HG02973 (cell line): ENCODE data around the gene LRRC43.

Source experiments
- ATAC-seq: cut with Tn5 transposase; IDR thresholded peaks from one replicate; pipeline ENCODE4 v1.9.1; 2021; ENCODE audit warnings: moderate library complexity; ENCODE audit not compliant: unreplicated experiment

The LRRC43 gene

GRCh38 chr12:122215771-122216170 lies 32.8 kb downstream of the LRRC43 start:
- ATAC-seq = no peak

DNA sequence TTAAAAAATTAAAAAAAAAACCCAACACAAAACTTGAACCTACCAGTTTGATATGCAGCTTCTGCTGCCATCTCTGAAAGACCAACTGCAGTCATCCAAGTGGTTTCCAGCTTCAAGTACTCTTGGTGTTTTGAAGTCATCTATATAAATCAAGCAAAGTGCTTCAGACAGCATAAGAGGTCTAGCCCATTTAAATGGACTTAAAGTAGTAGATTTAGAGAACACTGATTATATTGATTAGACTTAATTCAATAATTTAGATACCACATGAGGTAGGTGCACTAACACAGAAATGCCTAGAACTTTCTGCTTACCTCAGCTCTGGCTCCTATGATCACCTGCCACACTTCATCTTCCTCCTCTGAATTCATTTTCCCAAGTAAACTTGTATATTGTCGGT lies 33.5 kb downstream of the LRRC43 start:
- ATAC-seq = no peak

- peak; percentile 84 for ATAC-seq
Observed at GRCh38 chr12:122225683-122226365, 42.9 kb downstream of the LRRC43 start, which contains the start of gene DIABLO. Gene DIABLO, minus strand, starts transcription at chr12:122226052. Its CDS starts 38 bp downstream, at chr12:122226014.

DNA sequence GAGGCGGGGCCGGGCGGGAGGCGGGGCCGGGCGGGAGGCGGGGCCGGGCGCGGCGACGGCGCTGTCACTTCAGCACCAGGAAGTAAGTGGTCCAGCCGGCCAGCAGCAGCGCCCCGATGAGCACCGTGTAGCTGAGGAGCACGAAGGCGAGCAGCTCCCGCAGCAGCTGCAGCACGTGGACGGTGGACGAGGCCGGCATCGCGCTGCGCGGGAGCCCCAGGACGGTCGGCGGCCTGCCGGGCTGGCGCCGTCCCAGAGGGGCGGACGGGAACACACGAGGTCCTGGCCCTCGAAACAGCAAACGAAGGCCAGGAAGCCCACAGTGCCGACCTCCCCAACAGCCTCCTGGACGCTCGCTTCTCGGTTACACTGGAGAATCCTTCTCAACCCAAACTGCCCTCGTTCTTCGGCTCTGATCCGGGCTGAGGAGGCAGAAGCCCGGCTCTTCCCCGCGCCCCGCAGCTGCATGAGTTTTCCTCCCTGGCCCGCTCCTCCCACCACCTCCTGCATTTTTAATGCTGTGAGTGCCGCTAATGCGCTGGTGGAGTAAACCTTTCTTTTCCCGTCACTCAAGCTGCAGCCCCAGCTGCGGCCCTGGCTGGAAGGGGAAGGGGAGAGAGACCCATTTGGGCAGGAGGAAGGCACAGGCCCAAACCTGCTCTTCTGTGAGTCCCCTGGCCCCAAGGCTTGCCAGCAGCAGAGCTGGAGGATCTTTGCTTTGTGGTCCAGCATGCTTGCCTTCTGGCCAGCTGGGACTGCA lies 43.6 kb downstream of the LRRC43 start:
- no peak for ATAC-seq

DNA sequence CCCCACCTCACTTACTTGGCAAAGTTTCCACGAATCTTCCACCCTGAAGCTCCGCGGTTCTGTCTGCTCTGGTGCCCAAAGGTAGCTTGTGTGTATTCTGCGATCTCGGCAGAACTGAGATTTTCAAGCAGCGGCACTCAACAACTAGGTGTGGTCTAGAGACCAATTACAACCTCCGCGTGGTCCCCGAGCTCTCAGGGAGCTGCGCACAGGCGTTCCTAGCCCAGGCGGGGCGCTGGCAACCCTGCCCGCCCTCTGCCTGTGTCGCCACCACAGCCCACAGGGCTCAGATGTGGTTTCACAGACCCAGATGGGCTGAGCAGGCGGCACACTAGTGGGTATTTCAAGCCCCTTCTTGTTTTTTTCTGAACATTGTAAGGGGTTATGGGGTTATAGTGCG lies 44.4 kb downstream of the LRRC43 start:
- no peak for ATAC-seq

DNA sequence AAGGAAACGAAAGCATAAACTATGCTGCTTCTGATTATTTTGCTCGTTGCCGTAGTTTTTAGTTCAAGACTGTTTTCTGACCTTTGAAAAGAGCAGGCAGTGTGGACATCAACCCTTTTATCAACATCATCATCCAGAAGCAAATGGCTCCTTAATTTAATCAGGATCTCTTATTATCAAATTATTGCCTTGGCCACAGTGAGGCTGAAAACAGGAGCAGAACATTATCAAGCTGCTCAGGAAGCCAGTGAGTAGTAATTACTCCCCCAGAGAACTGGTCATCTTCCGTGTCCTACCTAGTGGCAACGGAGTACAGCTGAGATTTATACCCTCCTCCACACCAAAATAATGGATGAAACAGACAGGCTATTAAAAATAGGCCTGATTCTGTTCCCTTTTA lies 45.2 kb downstream of the LRRC43 start:
- ATAC-seq = no peak

DNA sequence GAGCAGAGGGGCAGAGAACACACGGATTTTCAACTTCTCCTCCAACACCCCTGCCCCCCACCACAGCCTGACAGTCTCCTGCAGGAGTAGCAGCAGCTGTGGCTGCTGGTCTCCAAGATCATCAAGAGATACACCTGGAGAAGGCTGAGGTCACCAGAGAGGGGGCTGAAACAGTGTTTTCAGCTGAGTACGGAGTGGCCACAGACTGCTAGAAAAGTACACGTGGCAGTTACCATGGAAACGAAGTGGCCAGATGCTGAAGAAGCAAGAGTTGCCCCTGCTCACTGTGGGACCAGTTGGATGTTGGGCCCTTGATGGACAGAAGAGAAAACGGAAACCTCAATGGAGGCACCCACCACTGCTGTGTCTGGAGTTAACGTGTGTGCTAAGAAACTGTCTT lies 47.9 kb downstream of the LRRC43 start:
- ATAC-seq = no peak

DNA sequence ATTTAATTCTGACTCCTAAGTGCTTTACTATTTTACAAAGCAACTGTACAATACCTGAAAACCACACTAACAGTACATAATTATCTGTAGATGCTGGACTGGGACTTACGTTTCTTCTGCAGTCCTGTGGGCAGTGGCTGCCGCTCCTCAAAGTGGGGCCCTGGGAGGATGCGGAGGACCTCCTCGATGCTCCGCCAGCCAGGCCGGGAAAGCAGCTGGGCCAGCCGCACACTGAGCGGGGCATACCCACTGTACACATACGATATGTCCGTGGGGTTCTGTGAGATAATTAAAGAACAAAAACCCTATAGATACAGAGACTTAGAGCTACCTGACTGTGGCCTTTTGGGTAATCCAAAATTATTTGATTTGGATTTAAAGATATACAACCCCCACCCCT lies 49.8 kb downstream of the LRRC43 start:
- ATAC-seq = no peak

DNA sequence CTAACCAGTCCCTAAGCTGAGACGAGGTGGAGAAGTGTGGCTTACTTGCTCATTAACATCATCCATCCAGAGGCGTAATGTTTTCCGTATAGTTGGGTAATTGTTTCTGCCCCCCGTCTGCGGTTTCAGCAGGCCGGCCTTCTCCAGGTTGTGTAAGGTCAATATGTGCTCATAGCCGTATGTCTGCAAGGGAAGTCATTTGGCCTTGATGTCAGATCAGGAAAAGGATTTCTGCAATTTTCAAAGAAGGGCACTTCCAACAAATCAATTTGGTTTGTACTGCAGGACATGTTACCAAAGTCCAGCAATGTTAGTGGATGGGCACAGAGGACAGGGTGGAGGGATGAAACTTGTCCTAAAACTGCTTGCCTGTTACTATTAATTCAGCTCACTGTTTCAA lies 52.8 kb downstream of the LRRC43 start:
- ATAC-seq = no peak

- no peak for ATAC-seq
Observed at GRCh38 chr12:122238861-122239260, 55.9 kb downstream of the LRRC43 start.

- ATAC-seq = no peak
Observed at GRCh38 chr12:122243965-122244364, 61.0 kb downstream of the LRRC43 start.

DNA sequence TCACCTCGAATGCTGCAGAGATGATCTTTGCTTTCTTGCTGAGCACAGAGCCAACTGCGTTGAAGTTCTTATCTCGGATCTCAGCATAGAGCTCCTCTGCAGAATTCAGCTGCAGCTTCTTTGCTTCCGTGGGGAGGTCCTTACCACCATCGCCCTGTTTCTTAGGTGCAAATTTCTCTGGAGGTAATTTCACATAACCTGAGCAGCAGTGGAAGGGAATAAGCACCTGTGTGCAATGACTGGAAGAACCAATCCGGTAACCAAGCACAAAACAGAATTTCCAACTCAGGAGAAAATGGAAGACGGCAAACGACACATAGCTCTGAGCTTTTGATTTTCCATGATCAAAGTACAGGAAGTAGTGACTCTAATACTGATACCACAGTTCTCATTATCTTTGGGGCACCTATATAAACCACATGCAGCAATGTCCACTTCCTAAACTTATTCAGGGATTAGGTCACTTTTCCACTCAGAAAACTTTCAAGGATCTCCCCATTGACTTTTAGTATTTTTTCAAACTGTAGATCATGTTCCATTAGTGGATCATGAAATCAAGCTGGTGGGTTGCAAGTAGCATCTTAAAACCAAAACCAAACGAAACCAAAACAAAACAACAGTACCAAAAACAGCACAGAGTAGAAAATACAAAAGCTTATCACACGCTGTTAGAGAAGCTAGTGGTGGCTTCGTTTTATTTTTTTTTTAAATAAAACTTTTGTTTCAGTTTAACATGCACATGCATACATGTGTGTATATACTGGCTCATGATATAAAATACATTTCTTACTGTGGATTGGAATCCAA lies 61.8 kb downstream of the LRRC43 start:
- ATAC-seq = no peak

GRCh38 chr12:122245553-122245952 lies 62.6 kb downstream of the LRRC43 start:
- ATAC-seq = no peak

DNA sequence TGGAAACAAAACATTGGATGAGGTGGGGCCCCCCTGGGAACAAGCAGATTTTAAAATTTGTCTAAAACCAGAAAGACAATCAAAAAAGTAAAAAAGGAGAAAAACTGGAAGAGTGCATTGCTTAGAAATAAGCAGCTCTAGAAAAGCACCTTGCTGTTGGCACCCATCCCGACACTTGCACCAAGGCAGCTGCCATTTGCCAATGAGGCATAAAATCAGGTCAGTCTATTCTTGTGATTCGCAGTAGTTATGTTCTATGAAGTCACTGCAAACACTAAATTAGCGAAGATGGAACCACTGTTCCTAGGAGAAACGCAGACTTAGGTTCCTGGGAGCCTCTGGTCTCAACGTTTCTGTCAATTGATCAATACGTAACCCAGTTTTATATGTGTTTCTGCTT lies 67.1 kb downstream of the LRRC43 start:
- no peak for ATAC-seq

DNA sequence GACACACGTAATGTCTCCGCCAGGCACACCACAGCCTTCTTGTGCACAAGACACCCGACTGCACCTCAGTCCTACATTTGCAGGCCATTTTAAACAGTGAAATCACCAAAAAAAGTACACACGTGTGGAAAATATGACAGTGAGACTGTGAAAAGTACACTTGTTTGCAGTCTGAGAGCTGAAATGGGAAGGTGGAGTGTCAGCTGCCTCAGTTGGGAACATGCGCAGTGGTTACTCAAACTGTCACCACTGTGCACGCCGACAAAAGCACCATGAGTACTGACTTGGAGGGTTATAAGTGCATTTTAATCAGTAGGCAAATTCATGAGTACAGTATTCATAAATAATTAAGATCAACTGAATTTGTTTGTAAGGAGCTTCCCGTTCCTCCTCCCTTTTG lies 67.6 kb downstream of the LRRC43 start:
- ATAC-seq = no peak
